Stimulated activated CD4-positive, alpha-beta T cell treated with anti-CD3 and anti-CD28 coated beads, TNF-alpha, amount 100 ng/mL, for 24 hours (primary cell): ENCODE results near the gene HEXA.
"Not testable (repeated sequence)": the region's sequence is repeated elsewhere in the genome, so short reads cannot be mapped to it uniquely, and the experiment has no call there.

Source experiments
- DNase-seq, 3 experiments: peaks; one replicate each; pipeline ENCODE4 v3.0.0-alpha.2; 2020; ENCODE audit warnings: low read depth in 3 of 3

Gene HEXA

GRCh38 chr15:72375846-72376581 is at the start of gene HEXA:
HEXA (minus strand) TSS chr15:72376014; CDS start chr15:72375972, 42 bp downstream.
- DNase-seq = peak; percentile 96 to 98 (median 97)

DNA sequence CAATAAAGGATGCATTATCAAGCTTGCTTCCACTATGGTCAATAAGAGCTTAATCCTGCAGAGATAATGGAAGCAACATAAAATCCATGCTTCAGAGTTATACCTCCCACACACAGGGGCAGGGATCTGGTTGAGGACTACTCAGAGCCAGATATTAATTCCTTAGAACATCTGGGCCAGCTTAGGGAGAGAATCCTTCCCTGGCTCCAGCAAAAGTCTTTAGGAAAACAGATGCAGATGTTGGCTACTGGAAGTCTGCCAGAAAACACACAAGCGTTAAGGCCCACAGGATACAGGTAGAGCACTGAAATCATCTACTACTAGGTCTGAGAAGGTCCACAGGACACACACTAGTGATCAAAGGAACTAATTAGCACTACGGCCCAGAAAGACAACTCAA is 47.4 kb upstream of the HEXA start:
- DNase-seq = no peak

DNA sequence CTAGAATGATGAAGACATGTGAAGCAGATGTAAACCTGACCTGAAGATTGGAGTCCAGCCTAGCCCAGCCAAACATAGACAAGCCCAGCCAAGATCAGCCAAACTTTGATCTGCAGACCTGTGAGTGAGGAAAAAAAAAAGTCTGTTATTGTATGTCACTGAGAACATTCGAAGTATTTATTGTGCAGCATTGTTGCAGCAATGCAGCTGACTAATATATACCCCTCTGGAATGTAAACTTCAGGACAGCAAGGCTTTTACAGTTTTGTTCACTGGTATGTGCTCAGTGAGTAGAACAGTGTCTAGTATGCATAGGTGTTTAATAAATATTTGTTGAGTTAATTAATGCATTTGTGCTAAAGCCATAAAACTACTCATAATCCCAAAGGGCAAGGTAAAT is 45.7 kb upstream of the HEXA start:
- no peak for DNase-seq

DNA sequence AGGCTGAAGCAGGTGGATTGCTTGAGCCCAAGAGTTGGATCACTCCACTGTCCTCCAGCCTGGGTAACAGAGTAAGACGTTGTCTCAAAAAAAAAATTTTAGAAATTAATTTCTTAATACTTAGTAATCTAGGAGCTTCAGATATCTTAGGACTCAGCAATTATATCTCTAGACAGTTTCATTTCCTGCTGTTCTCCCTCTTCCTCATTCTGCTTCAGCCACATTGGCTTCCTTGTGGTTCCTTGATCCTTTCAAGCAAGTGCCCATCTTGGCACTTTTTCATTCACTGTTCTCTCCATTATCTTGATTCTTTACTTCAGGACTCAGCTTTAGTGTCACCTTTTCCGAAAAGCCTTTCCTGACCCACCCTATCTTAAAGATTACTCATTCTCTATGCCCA is 44.8 kb upstream of the HEXA start:
- no peak for DNase-seq

DNA sequence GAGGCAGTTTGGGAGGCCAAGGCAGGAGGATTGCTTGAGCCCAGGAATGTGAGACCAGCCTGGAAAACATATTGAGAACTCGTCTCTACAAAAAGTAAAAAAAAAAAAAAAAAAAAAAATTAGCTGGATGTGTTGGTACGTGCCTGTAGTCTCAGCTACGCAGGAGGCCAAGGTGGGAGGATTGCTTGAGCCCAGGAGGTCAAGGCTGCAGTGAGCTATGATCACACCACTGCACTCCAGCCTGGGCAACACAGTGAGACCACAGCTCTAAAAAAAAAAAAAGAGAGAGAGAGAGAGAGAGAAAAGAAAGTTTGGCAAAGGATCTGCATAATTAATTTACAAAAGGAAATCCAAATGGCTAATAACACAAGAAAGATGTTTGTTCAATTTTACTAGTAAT is 44.0 kb upstream of the HEXA start:
- DNase-seq = not testable (repeated sequence)

GRCh38 chr15:72415304-72415703 is 39.5 kb upstream of the HEXA start:
- no peak for DNase-seq

DNA sequence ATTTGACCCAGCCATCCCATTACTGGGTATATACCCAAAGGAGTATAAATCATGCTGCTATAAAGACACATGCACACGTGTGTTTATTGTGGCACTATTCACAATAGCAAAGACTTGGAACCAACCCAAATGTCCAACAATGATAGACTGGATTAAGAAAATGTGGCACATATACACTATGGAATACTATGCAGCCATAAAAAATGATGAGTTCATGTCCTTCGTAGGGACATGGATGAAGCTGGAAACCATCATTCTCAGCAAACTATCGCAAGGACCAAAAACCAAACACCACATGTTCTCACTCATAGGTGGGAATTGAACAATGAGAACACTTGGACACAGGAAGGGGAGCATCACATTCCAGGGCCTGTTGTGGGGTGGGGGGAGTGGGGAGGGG is 37.5 kb upstream of the HEXA start:
- DNase-seq = not testable (repeated sequence)

GRCh38 chr15:72411544-72411943 is 35.7 kb upstream of the HEXA start:
- no peak for DNase-seq

DNA sequence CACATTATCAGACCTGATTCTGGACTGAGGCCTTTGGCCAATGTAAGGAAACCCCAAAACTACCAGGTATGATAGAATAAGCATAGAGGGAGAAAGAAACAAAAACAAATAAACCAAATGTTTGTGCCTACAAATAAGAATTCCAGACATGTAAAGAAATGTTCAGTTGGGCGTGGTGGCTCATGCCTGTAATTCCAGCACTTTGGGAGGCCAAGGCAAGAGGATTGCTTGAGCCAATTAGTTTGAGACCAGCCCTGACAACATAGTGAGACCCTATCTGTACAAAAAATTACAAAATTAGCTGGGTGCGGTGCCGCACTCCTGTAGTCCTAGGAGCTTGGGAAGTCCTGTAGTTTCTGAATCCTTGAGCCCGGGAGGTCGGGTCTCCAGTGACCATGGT is 35.3 kb upstream of the HEXA start:
- no peak for DNase-seq

DNA sequence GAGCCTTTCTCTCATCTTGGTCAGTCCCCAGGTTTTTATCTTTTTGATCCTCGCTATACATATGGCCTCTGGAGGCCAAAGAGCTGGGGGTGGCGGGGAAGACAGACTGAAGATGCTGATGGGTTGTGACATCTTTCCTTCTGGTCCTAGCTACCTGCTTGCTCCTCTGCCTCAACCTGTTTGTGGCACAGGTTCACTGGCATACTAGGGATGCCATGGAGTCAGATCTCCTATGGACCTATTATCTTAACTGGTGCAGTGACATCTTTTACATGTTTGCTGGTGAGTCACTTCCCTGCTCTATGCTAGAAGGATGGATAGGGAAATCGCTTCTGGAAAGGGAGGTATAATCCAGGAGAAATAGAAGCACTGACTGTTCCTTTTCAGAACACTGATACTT is 31.1 kb upstream of the HEXA start:
- no peak for DNase-seq

DNA sequence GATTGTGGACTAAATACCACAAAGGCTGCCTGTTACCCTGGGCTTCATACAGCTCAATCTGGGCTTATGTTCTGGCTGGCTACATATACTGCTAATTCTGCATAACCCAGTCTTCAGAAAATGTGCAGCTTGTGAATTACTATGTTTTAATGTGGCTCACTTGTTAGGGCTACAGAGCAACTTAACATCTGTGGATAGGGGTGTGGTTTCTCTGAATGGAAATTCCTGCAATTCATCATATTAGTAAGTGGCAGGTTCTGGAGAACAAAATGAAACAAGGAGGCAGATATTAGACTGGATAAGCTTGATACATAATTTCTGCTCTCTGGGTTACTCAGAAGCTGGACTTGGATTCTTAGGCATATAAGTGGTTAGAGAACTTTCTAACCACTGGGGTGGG is 29.0 kb upstream of the HEXA start:
- DNase-seq = no peak

DNA sequence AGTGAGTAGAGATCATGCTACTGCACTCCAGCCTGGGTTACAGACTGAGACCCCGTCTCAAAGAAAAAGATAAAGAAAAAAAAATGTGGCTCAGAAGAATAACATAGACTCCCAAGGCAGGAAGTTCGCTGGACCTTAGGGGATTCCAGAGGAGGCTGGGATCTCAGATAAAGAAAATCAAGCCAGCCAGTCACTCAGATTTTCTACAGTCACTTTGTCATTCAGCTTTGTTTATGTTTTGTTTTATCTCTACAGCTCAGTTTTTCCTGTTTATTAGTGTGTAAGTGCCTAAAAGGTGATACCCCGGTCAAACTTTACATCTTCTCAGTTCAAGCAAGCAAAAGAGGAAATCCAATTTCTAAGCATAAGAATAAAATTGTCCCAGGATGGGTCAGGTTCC is 28.5 kb upstream of the HEXA start:
- no peak for DNase-seq

DNA sequence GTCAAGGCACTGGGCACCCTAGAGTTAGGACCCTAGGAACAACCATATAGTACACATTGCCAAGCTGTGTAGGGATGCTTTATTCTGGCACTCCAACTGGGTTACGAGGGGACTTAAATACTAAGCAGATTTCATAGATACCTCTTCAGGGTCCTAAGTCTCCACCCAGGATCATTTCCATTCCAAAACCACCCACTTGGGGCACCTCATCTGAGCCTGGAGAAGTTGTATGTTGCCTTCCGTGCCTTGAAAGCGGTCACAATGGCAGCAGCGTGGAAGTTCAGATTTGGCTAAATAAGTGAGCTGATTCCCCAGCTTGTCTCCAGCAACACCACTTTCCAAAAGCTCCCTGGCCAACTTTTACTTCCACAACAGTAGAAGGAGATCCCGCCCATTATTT is 26.9 kb upstream of the HEXA start:
- DNase-seq = no peak

DNA sequence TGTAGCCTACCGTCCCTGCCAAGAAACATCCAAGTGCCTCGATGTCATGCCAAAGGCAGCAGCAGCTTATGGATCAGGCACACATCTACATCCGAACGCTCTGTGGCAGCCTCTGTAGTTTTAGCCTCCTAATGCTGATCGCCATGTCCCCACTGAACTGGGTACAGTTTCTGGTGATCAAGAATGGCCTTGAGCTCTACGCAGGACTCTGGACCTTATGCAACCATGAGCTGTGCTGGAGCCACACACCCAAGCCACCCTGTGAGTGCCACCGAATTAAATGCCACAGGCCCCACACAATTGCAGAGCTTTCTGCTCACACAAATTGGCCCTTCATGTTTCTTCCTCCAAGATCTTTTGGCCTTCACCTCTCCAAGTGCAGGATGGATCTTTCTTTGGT is 22.8 kb upstream of the HEXA start:
- DNase-seq = no peak

DNA sequence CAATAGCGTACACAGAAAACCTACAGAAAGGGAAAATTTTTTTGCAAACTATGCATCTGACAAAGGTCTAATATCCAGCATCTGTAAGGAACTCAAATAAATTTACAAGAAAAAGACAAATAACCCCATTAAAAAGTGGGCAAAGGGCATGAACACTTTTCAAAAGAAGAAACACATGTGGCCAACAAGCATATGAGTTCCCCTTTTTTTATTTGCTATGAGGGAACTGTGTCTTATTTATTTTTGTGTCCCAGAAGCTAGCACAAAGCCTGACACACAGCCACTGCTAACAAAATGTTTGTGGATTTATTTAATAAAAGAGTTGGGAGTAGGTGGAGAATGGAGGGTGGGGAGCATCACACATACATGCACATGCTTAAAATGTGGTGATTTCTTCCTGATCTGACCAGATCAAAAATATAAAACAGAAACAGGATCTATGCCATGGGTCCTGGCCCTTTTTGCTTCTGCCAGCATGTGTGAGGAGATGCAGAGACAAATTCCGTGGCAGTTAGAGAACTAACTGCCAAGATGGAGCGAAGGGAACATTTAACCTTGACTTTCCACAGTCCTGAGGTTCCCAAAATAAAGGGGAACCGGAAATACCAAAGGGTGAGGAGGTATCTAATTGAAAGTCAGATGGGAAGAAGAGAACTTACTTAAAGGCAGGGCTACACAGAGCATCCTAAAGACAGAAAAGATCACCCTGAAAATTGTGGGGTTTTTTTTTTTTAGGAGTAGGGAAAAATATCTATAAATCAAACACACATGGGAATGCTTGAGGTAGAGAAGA is 22.2 kb upstream of the HEXA start, which contains the start of gene TMEM202:
TMEM202 (plus strand) TSS at position 510 of the 793 bp plus-strand sequence; CDS start at position 532, 22 bp downstream.
- no peak for DNase-seq

GRCh38 chr15:72396331-72396730 is 20.5 kb upstream of the HEXA start:
- DNase-seq = not testable (repeated sequence)

DNA sequence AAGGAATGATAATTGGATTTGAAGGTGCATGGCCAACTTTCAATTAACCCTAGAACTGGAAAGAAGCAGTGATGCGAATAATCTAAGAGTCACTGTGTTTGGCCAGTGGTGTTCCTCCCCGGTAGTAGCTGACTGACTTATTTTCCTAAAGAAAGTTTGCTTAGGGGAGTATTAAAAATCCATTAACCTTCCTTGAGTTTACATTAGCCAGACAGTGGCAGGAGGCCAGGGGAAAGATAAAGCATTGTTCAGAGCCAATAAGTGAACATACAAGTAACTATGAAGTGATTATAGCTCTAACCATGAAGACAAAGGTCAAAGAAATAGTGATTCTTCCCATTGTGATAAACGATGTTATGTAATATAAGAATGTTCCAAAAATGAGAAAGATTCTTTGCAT is 13.4 kb upstream of the HEXA start:
- no peak for DNase-seq

DNA sequence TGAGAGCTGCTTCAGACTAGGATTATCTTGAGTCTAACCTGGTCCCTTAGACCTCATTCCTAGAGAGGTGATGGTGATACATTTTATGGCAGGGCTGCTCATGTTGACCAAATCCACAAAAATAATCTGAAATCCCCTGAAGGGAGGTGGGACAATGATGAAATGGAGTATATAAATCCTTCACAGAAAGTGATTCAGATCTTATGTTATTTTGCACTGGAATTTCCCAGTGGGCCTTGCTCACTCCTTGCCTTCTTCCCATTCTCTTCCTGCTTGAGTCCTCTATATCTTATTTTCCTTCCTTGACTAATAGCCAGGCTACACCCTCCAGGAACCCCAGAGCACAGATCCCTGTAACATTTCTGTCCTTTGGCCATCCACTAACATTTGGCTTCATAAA is 11.9 kb upstream of the HEXA start:
- no peak for DNase-seq

DNA sequence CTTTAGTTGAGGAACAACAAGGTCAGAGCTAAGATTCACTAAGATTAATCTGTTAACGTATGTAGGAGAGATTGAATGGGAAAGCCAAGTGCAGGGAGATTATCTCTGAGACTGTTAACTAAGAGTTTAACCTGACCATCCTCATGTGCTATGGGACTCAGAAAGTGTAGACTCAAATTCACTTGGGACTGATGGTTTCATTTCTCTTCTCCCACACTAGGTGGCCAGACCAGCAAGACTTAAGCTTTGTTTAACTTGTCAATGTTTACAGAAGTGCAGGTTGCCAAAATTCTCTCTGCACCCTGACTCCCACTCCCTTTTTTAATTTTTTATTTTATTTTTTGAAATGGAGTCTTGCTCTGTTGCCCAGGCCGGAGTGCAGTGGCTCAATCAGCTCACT is 6.3 kb upstream of the HEXA start:
- no peak for DNase-seq

DNA sequence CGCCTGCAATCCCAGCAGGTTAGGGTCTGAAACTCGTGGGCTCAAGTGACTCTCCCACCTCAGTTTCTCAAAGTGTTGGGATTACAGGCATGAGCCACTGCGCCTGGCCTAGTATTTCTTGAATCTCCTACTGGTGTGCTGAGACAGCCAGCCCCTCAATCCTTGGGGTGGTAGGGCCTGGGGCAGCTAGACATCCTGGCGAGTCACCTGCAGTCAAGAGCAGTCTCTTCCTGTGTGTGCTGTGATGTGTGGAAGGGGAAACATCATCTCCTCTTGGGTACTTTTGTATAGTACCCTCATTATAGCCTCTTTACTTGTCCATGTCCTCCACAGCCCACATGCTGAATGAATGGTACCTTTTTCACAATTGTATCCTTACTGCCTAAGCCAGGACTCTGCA is 4.9 kb upstream of the HEXA start:
- DNase-seq = no peak

GRCh38 chr15:72379856-72380430 is 4.1 kb upstream of the HEXA start:
- DNase-seq = no peak

GRCh38 chr15:72379106-72379505 is 3.3 kb upstream of the HEXA start:
- DNase-seq = not testable (repeated sequence)

GRCh38 chr15:72377331-72377730 is 1.5 kb upstream of the HEXA start:
- DNase-seq = no peak
